HG03354 (cell line): ENCODE measurements around the gene CTAGE9.
"Not testable (repeated sequence)": the region's sequence is repeated elsewhere in the genome, so short reads cannot be mapped to it uniquely, and the experiment has no call there.

Source experiments
- ATAC-seq: cut with Tn5 transposase; IDR thresholded peaks from one replicate; pipeline ENCODE4 v1.9.1; 2021; ENCODE audit warnings: mild to moderate bottlenecking; ENCODE audit not compliant: unreplicated experiment, poor library complexity, severe bottlenecking

Gene CTAGE9, protein sequence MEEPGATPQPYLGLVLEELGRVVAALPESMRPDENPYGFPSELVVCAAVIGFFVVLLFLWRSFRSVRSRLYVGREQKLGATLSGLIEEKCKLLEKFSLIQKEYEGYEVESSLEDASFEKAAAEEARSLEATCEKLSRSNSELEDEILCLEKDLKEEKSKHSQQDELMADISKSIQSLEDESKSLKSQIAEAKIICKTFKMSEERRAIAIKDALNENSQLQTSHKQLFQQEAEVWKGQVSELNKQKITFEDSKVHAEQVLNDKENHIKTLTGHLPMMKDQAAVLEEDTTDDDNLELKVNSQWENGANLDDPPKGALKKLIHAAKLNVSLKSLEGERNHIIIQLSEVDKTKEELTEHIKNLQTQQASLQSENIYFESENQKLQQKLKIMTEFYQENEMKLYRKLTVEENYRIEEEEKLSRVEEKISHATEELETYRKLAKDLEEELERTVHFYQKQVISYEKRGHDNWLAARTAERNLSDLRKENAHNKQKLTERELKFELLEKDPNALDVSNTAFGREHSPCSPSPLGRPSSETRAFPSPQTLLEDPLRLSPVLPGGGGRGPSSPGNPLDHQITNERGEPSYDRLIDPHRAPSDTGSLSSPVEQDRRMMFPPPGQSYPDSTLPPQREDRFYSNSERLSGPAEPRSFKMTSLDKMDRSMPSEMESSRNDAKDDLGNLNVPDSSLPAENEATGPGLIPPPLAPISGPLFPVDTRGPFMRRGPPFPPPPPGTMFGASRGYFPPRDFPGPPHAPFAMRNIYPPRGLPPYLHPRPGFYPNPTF

GRCh38 chr6:131710917-131711316 lies at the start of gene CTAGE9:
Gene CTAGE9, minus strand, starts transcription at chr6:131711017. Its CDS starts 0 bp downstream, at chr6:131711017.
- ATAC-seq, result not testable (repeated sequence)

- ATAC-seq, result no peak
Measured at GRCh38 chr6:131758920-131759319, 48.1 kb upstream of the CTAGE9 start.

- ATAC-seq, result no peak
Measured at GRCh38 chr6:131756039-131756438, 45.2 kb upstream of the CTAGE9 start.

DNA sequence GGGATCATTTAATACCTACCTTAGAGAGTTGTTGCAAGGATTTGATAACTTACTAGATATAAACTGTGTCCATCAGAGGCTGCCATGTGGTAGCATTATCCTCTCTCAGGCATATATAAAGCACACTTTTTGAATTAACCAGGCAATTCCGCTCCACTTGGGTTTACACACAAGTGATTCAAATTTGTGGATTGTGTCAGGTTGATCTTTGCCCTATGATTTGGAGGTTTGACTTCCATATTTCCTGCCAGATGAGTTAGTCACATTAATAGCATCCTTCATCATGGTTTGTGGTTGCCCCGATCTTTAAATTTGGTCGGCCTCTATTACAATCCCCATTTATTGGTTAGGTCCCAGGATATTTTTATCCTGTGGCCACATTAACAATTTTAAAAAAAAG lies 44.8 kb upstream of the CTAGE9 start:
- ATAC-seq, result no peak

DNA sequence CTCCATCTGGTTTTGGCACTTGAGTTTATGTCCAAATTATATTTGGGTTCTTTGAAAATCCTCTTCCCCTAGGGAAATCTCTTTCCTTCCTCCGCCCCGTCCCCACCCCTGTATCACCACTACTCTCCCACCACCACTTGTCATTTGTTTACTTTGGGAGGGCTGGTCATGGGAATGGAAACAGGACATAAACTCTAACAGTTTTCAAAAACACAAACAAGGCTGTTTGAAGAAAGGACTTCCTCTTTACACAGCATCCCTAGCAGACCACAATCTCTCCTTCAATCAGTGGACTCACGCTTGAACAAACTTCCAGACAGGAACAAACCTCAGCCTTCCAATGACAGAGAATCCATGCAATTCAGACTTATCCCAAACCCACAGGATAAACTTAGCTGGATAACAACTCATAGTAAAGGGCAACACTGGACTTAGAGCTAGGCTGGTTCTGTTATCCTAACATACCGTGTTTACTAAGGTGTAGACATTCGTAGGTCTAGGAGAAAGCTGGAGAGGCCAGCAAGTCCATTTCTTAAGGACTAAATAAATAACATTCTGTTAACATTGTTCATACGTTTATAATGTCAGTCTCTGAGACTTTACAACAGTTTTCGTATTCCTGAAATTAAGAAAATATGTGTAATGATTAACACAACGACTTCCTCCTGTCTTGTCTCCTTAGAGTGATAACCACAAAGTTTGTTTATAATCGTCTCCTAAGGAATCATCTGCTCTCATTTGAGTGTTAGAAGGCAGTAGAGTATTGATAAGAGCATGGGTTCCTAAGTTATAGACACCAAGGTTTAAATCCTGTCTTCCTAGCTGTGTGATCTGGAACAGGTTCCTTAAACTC lies 44.1 kb upstream of the CTAGE9 start:
- no peak for ATAC-seq

DNA sequence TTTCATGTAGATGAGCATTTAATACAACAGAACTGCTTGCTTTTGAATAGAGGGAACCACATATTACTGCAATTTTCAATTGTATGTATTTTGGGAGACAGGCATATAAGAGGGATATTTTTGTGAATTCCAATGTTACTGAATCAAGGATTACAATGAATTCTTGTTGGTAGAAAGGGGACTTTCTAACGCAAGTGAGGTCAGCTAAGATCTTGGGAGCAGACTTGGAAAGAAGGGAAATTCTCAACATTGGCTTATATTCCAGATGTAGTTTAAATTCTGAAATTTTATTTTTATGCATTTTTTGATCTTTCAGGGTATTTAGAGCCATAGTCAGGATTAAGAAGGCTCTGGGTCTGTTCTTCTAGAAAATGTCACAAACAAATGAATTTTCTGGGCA lies 43.3 kb upstream of the CTAGE9 start:
- ATAC-seq, result no peak

DNA sequence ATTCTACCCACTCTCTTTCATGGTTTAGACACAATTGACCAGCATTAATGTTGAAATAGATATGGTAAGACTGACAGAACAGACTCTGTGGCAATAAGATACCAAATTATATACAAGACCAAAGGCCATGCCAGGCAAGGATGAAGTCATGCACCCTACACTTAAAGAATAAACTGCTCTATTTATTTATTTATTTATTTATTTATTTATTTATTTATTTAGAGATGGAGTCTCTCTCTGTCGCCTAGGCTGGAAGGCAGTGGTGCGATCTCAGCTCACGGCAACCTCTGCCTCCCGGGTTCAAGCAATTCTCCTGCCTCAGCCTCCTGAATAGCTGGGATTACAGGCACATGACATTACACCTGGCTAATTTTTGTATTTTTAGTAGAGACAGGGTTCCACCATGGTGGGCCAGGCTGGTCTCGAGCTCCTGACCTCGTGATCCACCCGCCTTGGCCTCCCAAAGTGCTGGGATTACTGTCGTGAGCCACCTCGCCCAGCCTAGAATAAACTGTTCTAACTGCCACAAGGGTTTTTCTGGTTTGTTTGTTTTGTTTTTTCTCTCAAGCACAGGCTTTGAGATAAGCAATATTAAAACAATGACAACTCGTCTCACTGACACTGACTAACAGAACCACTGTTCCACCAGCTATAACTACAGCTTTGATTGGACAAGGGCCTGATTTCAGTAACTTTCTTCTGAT lies 40.3 kb upstream of the CTAGE9 start:
- not testable (repeated sequence) for ATAC-seq

DNA sequence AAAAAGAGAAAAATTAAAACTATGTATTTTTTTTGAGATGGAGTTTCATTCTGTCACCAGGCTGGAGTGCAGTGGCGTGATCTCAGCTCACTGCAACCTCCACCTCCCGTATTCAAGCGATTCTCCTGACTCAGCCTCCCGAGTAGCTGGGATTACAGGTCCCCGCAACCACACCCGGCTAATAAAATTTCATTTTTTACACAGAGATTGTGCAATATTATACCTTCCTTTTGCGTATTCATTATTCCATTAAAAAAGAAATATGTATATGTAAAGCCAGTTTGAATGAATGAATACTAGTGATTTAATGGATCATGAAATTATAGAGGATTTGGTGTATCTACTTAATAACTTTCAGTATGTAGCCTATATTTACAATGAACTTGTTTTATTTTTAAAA lies 38.2 kb upstream of the CTAGE9 start:
- no peak for ATAC-seq

DNA sequence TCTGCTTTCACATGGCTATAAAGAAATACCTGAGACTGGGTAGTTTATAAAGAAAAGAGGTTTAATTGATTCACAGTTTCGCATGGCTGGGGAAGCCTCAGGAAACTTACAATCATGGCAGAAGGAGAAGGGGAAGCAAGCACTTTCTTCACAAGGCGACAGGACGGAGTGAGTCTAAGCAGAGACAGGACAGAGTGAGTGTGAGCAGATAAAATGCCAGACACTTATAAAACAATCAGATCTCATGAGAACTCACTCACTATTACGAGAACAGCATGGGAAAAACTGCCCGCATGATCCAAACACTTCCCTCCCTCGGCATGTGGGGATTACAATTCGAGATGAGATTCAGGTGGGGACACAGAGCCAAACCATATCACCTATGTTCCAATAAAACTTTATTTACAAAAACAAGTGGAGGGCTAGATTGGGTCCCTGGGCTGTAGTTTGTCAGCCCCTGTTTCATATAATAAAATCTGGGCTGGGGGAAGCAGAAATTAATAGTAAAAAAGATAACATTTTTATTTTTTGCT lies 37.1 kb upstream of the CTAGE9 start:
- no peak for ATAC-seq

DNA sequence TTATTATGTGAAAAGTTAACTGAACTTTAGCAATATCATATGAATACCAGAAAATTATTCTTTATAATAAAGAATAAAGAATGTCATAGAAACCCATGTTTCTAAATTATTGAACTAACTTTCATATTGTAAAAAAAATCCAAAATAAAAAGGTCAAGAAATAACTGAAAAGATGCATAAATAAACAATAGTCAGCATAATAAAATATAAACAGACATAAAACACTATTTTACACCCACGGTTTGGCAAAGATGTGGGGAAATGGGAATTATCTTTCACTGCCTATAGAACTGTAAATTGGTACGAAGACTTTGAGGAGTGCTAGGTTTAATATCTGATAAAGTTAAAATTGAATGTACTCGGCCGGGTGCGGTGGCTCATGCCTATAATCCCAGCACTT lies 34.7 kb upstream of the CTAGE9 start:
- no peak for ATAC-seq

DNA sequence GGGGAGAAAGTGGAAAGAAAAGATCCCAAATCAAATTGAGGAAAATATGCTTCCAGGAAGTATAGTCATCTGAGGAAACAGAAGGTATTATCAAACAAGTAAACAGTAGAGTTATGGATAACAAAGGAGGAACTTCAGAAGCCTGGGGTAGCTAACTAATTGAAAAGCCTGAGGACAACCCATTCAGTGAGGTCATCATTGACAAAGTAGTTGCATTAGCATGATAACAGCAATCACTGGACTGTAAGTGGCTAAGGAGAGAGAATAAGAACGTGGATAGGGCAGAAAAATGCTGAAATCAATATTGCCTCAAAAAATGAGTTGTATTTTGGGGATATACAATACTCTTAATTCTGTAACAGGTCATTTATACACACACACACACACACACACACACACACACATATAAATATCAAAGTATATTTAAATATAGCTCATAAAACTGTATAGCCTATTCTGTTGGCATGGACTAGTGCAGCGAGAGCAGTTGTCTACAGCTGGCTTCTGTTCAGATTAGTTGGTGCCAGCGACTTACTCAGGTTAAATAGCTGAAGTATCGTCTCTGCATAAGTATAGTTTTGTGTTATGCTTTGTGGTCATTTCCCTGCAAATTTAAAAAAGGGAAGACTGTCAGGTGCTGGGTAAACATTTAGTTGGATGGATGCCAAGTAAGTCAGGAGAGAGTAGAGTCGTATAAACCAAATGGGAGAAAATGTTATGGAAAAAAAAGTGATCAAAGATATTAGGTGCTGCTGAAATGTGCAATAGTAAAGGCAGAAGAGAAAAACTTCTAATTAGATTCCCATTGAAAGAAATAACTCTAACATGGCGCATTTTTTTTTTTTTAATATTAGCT lies 33.8 kb upstream of the CTAGE9 start:
- ATAC-seq, result no peak

- no peak for ATAC-seq
Measured at GRCh38 chr6:131741688-131742393, 31.0 kb upstream of the CTAGE9 start.

DNA sequence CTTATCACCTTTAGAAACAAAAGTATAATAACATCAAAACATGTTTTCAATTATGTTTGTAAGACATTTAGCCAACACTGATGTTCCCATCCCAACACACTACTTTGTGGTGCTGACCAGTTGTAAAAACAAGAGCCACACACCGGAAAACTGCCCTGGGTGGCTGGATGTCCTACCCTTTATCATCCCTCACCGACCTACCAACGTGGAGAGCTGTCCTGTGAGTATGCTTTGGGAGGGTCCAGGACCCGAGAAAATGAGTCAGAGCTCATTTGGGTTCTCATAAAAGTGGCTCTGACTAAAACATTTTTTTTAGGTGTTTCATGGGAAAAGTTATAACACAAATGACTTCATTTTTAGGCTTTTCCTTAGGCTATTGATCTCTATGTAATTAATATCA lies 29.3 kb upstream of the CTAGE9 start:
- no peak for ATAC-seq

GRCh38 chr6:131739136-131739535 lies 28.3 kb upstream of the CTAGE9 start:
- no peak for ATAC-seq

DNA sequence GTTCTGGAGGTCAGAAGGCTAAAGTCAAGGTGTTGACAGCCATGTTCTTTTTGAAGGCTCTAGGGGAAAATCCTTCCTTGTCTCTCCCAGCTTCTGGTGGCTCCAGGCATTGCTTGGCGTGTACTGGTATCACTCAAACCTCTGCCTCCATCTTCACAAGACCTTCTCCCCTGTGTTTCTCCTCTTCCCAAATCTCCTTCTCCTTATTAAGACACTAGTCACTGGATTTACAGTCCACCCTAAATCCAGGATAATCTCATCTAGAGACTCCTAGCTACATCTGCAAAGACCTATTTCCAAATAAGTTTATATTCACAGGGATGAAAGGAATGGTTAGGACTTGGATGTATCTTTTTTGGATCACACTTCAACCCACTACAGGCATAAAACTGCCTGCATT lies 26.0 kb upstream of the CTAGE9 start:
- ATAC-seq, result no peak

DNA sequence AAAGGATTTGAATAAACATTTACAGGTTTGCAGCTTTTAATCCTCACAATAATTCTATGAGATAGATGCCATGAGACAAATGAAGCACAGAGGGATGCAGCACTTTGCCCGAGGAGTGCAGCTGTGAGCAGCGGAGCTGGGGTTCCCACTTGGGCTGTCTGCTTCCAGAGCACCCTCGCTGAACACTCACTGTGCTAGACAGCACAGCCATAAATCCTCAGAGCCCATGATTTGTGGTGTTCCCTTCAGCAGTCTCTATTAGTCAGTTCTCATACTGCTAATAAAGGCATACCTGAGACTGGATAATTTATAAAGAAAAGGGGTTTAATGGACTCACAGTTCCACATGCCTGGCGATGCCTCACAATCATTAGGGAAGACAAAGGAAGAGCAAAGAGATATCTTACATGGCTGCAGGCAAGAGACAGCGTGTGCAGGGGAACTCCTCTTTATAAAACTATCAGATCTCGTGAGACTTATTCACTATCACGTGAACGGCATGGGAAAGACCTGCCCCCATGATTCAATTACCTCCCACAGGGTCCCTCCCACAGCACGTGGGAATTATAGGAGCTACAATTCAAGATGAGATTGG lies 25.3 kb upstream of the CTAGE9 start:
- no peak for ATAC-seq

DNA sequence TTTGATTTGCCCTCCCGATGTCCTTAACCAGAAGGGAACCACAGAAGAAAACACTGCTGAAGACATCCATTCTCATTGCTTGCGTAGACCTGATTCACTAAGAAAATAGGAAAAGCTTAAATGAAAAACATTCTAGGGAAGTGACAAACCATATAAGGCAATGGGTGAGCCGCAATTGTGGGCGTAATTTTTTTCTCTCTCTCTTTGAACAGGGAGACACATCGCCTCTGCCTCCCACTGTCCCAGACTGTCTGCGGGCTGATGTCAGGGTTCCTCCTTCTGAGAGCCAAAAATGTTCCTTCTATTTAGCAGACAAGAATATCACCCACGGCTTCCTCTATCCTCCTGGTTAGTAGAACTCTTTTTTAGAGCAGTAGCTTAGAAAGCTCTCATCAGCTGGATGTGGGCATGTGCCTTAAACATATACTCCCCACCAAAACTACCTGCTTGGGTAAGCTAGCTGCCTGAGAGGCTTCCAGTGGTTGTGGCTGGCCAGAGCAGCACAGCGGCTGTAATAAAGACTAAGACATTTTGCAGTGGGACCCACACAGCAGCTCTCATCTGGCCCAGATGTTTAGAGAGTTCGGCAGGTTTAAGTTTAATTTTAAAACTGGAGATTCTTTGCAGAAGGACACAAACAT lies 22.7 kb upstream of the CTAGE9 start:
- ATAC-seq, result no peak
